Suppressor macrophage (primary cell): ENCODE data around the gene AFM.

Experiments used
- DNase-seq, 4 experiments: peaks; one replicate each; pipeline ENCODE4 v3.0.0-alpha.2; 2020 to 2022

AFM gene

DNA sequence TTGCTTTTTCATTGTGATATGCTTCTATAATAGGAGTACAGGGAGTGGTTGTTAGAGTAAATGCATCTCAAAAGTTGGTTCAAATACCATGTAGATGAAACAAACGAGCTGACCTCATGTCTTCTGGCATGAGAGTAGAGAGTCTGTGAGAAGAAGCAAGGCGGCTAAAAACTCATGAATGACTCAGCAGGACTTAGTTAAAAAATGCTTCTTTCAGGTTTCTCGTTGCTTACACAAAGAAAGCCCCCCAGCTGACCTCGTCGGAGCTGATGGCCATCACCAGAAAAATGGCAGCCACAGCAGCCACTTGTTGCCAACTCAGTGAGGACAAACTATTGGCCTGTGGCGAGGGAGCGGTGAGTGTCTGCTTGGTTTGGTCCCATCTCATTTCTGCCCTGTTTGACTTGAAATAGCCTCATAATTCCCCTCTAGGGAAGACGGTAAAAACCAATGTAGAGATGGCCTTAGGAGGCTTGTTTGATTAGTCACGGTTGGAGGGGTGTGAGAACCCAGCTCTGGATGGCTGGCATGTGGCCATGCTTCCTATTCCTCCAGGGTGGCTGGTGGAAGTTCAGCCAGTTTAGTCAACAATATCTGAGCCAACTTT lies 31.0 kb upstream of the AFM start:
- DNase-seq, result no peak

DNA sequence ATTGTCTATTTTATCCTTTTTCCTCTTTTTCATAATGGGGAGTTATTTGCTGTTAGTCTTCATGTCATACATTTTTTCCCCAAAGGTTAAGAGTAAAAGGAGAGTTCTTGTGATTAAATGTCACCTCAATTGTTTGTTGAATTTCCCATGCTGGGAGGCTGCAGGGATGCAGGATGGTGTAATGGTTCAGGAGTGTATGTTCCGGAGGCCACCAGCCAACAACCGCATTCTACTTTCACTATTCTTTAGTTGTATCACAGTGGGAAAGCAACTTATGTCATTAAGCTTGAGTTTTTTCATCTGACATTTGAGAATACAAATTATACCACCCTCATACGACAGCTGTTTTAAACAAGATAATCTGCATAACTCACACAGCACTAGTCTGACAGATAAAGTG lies 30.1 kb upstream of the AFM start:
- DNase-seq, result no peak

DNA sequence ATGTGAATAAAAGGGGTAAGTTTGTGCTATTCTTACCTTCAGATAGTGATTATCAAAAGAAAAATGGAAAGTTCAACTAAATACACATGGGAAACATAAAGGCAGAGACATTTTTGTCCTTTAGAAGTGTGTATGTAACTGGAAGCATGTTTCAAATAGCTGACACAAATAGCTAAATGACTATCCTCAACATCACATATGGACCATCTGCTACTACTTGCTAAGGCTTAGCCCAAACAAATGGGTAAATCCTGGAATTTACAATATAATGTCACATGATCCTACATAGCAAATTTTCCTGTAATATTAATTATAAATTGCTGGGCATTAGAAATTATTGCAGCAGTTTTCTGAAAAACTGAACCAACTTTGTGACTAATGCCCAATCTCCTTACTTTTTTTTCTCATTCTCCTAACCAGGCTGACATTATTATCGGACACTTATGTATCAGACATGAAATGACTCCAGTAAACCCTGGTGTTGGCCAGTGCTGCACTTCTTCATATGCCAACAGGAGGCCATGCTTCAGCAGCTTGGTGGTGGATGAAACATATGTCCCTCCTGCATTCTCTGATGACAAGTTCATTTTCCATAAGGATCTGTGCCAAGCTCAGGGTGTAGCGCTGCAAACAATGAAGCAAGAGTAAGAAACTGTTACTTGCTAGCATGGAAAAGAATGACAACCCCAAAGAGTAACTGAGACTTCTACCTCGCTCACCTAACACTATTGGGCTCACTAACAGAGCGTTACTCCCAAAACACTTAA lies 29.4 kb upstream of the AFM start:
- no peak for DNase-seq

DNA sequence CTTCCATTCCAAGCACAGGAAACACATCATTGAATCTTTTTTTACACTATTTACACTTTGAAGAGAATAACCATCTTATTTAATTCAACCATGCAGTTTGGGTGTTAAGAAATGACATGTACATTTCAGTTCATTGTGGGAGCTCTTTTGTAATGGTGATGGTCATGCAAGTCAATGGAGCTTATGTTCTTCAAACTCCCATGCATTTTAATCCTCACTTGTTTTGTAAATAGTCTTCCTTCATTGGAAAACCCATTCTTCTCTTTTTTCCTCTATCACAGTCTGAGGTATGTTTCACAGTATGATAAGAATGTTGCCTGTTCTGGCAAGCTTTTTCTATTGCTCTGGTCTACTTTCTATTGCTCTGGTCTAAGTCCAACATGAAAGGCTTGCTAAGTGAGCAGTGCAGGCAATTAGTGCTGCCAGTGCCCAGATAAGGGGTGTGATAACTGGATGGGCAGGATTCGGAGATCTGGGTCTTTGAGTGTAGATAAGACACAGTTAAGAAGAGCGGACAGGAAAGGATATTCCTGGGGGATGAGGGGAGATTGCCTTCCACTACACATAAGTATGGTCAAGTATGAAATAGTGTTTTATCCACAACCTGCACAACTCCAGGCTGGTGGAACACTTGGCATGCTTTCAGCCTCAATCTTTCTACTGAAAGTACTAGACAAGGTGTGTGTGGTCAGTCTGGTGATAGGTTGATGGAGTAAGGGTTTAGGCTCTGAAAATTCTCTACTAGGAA lies 28.4 kb upstream of the AFM start:
- no peak for DNase-seq

DNA sequence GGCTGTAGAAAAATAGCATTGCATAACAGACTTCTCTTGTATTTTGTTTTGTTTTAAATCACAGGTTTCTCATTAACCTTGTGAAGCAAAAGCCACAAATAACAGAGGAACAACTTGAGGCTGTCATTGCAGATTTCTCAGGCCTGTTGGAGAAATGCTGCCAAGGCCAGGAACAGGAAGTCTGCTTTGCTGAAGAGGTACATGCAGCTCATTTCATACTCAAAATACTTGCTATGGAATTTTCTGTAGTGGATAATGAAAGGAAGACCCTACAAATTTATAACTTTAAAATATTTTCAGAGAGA lies 27.9 kb upstream of the AFM start:
- DNase-seq, result peak in 2 of 4 experiments; percentile 4

DNA sequence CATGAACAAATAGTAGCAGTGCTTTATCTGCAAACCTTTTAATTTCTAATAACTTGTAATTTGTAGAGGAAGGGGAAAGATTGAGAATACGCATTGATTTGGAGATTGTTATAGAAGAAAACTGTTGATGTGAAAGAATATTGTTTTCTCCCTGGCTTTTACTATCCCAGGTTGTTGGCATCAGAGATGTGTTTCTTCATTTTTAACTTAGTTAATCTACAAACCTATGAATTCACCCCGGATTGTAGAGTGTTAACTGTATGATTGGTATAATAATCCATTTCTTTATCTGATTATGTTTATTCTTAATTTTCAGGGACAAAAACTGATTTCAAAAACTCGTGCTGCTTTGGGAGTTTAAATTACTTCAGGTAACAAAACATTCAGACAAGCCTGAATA lies 26.6 kb upstream of the AFM start:
- no peak for DNase-seq

DNA sequence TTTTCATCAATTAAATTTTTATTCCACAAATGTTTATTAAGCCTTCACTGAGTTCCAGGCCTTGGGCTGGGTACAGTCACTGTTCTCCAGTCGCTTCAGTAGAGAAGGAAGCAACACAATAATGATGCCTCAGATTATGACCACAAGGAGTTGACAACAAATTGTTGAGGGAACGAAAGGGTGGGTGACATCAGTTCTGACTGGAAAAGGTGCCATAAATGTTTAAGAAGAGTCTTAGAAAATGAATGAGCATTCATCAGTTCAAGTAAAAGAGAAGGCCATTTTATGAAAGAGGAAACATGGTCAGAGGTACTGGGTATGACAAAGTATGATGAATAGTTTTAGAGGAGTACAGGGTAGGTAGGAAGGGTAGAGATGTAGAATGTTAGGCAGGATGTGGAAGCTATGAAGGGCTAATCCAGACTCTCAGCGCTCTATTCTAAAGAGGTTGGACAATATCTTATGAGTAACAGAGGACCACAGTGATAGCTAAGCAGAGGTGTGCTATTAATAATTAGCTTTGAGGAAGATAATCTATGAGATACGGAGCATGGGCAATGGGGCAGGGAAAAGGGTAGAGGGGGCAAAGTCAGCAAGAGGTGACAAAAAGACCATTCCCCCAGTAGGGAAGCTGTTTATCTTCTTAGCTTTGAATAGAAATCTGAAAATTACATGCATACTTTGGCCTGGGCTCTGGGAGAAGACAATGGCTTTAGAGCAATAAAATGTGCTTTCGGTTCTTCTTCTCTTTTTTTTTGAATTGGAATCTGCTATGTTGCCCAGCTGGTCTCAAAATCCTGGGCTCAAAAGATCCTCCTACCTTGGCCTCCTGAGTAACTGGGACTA lies 25.1 kb upstream of the AFM start:
- DNase-seq, result no peak

DNA sequence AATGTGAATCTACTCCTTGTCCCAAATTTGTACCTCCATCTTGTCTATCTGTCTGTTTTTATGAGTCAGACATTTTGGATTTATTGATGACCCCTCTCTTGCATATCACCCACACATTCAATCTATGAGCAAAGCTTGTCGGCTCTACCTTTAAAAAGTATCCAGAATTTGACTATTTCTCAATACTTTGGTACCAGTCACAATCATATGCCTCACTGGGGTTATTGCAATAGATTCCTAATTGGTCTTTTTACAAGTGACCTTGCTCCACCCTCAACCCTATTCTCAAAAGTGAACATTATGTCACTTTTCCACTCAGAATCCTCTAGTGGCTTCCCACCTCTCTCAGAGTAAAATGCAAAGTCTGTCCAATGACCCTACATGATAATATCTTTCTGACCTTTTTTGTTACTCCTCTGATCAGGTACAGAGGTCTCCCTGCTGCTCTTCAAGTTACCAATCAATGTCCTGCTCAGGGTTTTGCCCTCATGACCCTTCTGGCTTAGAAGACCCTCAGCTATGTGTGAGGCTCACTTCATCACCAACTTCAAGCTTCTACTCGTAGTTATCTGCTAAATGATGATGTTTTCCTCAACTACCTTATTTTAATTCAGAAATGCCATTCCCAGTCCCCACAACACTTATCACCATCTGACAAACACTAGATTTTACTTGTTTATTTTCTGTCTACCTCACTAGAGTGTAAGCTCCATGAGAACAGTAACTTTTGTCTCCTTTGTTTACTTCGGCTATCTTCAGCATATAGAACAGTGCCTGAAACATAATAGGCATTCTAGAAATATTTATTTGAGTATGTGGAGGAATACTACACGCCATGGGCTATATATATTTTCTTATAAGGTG lies 23.1 kb upstream of the AFM start:
- DNase-seq, result no peak

DNA sequence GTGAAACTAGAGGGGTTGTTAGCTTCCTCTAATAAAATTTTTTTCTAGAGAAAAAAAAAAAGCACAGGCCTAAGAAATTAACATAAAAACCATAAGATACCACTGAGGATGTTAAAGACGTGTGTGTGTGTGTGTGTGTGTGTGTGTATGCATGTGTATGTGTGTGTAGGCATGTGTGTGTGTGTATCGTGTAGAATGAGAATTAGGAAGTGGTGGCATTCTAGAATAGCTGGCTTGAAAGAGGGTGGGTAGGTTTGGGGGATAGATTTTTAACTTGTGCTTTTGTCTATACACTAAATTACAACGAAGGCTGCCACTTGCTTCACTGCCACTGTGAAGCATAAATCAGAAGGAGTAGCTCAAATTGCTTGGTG lies 22.5 kb upstream of the AFM start:
- no peak for DNase-seq

DNA sequence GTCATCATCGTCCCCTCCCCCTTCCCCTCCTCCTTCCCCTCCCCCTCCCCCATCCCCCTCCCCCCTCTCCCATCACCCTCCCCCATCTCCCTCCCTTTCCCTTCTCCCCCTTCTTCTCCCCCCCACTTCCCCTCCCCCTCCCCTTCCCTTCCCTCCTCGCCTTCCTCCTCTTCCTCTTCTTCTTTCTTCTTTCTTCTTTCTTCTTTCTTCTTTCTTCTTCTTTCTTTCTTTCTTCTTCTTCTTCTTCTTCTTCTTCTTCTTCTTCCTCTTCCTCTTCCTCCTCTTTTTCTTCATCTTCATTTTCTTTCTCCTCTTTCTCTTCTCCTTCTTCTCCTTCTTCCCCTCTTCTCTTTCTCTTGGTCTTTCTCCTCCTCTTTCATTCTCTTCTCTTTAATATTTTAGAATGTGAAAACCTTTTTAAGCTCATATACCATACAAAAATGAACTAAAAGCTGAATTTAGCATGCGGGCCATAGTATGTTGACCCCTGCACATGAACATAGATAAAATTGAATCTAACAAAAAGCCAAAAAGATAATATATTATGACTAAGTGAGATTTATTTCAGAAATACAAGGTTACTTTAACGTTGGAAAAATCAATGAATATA lies 20.5 kb upstream of the AFM start:
- no peak for DNase-seq

DNA sequence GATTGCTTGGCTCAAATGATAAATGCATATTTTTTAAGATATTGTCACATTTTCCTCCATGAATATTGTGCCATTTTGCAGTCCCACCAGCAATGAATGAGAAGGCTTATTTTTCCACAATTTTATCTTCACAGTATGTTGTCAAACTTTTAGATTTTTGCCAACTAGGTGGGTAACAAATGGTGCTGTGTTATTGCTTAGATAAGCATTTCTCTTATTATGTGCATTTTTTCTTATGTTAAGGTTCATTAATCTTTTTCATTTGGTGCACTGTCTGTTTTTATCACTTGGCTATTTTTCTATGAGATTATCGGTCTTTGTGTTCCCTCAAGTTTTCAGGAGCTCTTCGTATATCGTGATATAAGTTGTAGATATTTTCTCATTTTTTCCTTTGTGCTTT lies 13.4 kb upstream of the AFM start:
- DNase-seq, result no peak

DNA sequence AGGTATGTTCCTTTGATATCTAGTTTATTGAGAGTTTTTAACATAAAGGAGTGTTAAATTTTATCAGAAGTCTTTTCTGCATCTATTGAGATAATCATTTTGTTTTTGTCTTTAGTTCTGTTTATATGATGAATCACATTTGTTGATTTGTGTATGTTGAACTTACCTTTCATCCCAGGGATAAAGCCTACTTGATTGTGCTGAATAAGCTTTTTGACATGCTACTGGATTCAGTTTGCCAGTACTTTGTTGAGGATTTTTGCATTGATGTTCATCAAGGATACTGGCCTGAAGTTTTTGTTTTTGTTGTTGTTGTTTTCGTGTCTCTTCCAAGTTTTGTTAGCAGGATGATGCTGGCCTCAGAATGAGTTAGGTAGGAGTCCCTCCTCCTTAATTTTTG lies 10.8 kb upstream of the AFM start:
- DNase-seq, result no peak

DNA sequence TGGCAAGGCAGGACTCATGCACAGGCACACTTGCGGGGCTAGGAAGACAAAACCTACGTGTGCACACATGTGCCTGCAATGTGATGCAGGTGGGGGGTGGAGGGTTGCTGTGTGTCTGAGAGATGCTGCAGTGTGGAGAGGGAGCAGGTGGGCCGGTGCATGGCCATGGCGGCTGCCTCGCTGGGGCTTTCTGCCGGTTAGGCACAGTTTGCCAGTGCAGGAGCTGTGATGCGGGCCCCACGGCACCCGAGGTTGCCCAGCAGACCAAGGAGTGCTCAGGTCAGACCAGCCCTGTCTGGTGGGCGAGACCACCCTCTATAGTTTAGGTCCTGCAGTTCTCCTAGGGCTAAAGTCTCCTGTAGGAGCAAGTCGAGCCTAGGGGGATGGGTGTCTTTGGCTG lies 4.4 kb upstream of the AFM start:
- no peak for DNase-seq

DNA sequence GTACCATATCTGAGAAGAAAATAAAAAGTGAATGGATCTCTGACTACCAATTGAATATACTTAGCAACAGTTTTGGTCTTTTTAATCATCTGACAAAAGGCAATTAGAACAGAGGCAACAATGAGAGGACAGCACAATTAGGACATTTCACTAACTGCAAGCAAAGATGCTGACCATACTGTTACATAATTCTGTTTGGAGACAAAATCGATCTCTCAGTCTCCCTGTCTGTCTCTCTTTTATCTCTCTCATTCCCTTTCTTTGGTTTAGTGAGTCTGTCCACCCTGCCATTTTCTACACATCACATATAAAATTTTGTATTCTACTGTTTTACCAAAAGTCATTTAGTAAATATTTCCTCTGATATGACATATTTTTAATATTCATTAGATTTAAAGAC lies 2.2 kb upstream of the AFM start:
- DNase-seq, result no peak

DNA sequence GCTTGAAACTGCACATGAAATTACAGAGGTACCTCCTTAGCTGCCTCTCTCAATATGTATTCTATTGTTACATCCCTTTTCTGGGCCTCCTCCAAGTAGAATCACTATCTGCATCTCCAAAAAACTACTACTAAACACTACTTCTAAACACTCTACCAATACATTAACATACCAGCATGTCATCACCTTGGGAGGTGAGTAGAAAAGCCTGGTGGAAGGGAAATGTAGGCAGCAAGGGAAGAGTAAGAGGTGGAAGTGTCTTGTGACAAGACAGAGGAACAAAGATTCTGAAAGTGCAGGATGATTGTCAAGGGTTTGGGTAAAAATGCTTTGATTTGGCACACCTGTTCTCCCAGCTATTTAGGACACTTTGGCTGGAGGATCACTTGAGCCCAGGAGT lies 3.5 kb downstream of the AFM start:
- DNase-seq, result no peak

DNA sequence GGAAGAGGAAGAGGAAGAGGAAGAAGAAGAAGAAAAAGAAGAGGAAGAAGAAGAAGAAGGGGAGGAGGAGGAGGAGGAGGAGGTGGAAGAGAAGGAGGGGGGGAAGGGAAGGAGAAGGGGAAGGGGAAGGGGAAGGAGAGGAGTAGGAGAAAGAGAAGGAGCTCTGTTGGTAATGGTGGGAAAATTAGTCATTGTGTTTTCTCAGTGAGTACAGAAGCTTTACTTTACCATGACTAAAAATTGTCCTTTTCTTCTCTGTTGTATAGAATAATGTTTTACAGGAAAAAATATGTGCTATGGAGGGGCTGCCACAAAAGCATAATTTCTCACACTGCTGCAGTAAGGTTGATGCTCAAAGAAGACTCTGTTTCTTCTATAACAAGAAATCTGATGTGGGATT lies 4.1 kb downstream of the AFM start:
- no peak for DNase-seq

DNA sequence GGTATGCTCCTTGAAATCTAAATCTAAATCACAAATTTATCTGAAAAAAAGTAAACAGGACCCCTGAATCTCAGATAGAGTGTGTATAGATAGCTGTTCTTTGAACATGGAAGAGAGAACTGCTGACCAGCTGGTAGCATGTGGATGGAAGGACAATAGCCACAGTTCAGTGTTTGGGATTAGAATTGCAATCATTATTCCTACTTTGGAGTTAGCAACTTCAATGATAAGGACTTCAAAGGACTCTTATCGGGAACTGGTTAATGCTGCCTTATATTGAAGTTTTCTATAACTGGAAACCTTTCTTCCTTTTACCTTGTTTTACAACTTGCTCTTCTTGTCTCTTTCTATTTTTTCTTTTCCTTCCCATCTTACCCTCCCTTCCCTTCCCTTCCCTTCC lies 5.0 kb downstream of the AFM start:
- DNase-seq, result no peak

DNA sequence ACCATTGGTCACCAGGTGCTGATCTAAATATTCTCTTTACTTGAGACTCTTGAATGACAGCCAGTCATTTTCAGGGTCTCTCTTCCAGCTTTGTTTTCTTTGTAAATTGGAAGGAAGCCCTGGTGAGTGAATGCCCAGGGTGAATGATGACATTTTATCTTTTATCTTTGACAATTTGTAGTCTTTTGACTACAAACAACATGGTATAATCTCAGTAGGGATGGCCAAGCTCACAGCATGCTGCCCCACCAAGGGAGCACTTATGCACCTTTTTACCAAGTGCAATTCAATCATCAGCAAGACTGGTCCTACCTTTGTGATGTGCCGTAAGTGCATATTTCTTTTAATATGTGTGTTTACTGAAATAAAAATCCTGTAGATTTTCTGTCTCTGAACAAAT lies 5.7 kb downstream of the AFM start:
- DNase-seq, result no peak

DNA sequence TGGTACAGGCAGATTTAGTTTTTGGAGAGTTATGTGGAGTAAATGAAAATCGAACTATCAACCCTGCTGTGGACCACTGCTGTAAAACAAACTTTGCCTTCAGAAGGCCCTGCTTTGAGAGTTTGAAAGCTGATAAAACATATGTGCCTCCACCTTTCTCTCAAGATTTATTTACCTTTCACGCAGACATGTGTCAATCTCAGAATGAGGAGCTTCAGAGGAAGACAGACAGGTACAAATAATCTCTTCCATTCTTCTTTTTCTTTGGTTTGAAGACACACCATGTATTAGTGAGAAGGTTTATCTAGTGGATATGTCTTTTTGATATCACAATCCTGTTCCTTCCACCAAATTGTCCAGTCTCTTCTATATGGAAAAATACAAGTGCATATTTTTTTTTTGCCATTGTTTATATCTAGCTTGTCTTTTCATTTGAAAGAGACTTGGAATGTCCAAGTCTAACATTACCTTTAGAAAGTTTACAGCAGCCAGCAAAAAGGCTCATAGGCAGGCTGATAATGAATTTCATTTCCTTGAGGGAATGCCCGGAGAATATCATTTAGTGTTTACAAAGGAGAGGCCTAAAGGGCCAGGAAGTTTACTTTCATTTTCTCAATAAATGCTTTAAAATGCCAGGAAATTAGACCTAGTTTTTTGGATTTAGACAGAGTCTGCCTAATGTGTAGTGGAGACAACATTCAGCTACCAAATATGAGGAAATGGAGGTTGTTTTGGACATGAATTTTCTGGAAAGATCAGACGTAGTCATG lies 18.6 kb downstream of the AFM start:
- DNase-seq, result no peak

DNA sequence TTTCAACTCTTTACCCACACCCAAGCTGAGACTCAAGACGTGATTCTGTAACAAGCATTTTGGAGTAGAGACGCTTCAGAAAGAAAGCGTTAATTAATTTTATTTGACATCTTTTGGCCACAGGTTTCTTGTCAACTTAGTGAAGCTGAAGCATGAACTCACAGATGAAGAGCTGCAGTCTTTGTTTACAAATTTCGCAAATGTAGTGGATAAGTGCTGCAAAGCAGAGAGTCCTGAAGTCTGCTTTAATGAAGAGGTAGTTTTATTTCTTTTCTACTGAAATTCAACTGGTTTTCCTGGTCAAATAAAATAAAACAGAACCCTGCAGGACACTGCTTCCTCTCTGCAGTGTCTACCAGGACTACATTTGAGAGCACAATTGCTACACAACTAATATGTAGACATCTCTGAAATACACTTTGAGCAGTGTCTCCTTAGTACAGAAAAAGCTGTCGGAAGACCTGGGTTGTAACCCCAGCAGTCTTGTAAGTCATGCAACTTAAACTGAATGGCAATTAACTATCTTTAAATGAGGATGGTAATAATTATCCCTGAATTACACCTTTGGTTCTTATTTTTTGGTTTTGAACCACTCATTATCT lies 20.2 kb downstream of the AFM start:
- DNase-seq, result no peak

DNA sequence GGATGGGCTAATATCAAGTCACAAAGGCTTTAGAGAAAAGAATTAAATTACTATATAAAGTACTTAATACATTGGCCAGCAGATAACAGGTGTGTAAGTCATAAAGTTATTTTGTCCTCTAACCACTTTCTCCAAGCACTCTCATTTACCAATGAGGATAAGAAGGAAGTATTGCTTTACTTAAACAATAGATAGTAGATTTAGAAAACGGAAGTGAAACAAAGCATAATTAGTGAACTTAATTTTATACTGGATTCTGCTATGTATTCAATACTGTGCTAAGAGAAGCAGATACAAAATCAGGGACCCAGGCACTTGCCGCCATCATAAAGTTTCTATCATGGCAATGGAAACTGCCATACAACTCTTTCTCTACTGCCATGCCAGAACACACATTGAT lies 24.0 kb downstream of the AFM start:
- peak in 1 of 4 experiments; percentile 14 for DNase-seq
